ENCODE data around the gene THRB.

DNA sequence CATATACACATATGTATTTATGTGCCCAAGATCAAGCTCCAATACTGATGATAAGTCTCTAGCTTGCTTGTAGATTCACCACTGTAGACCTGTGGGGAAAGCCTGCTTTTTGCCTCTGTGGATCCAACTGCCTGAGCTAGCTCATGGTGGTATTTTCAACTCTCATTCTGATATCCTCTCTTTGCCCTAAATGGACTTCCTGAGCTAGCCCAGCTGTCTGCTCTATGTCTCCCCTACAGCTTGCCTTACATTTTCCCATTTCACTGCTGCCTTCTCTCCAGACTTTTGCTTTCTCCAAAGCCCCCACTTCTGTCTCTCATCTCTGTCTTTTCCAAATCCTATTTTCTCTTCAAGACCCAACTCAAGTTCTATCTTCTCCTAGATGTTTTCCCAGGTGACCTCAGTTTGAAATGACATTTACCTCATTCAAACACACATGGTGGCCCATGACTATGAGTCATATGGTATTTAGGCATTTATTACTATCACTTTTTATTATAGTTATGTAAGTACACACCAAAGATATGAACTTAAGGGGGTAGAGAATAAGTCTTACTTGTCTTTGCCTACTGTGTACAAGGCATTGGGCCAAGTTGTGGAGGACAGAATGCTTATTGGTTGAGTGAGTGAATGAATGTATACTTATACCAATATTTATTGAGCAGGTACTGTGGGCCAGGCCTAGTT lies 357.9 kb downstream of the THRB start:
- no peak for TF ChIP-seq POLR2A (IDR thresholded peaks at IDR 0.05)
- TF ChIP-seq, protein P1, sequence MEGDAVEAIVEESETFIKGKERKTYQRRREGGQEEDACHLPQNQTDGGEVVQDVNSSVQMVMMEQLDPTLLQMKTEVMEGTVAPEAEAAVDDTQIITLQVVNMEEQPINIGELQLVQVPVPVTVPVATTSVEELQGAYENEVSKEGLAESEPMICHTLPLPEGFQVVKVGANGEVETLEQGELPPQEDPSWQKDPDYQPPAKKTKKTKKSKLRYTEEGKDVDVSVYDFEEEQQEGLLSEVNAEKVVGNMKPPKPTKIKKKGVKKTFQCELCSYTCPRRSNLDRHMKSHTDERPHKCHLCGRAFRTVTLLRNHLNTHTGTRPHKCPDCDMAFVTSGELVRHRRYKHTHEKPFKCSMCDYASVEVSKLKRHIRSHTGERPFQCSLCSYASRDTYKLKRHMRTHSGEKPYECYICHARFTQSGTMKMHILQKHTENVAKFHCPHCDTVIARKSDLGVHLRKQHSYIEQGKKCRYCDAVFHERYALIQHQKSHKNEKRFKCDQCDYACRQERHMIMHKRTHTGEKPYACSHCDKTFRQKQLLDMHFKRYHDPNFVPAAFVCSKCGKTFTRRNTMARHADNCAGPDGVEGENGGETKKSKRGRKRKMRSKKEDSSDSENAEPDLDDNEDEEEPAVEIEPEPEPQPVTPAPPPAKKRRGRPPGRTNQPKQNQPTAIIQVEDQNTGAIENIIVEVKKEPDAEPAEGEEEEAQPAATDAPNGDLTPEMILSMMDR (IDR thresholded peaks at IDR 0.05) = no peak

Data from esophagus squamous epithelium (tissue), 4 donors.